Measurements from ENCODE around the gene ZNF888. TPM values are rescaled to one million over a fixed set of nuclear protein-coding genes. Genes with fewer than 3 reads are reported as not detected.

The ZNF888 gene
- total and polyA plus RNA-seq, 9 of the 15 experiments (the other 6 are each of a cell fraction or from before 2014, with no cell fraction given): 1.6 to 13.3 (median 9.9) TPM

- TF ChIP-seq NR2C2 (CRISPR knock-in tag; IDR thresholded peaks at IDR 0.05) (peak; percentile 89), NR2C2 (tag; IDR thresholded peaks at IDR 0.05) (peak; percentile 98), ZBTB7A (IDR thresholded peaks at IDR 0.05; ENCODE audit: borderline replicate concordance, control insufficient read depth, low read depth, low read length) (peak; percentile 70), ELF1 (tag; IDR thresholded peaks at IDR 0.05) (peak; percentile 84), DMBX1 (CRISPR knock-in tag; IDR thresholded peaks at IDR 0.05; ENCODE audit: borderline replicate concordance) (peak; percentile 9; the same call in 1 of the 2 replicates), ZFX (CRISPR knock-in tag; IDR thresholded peaks at IDR 0.05) (peak; percentile 69), RFX5 (IDR thresholded peaks at IDR 0.05; ENCODE audit: low read depth, low read length) (no peak), PTTG1 (tag; IDR thresholded peaks at IDR 0.05; ENCODE audit: low read depth) (no peak), ASH1L (IDR thresholded peaks at IDR 0.05; ENCODE audit: borderline replicate concordance, low read depth, partially characterized antibody) (peak; percentile 49), ID3 (CRISPR knock-in tag; IDR thresholded peaks at IDR 0.05) (no peak), ID3 (tag; IDR thresholded peaks at IDR 0.05) (peak; percentile 81), DPF2 (IDR thresholded peaks at IDR 0.05) (0 out of 2 replicates have a peak, but pooled peaks have one; percentile 2), ELF2 (CRISPR knock-in tag; IDR thresholded peaks at IDR 0.05) (peak; percentile 65; the same call in 1 of the 2 replicates), POLR2G (IDR thresholded peaks at IDR 0.05; ENCODE audit: low read depth, low read length) (peak; percentile 85), LCOR (CRISPR knock-in tag; IDR thresholded peaks at IDR 0.05) (peak; percentile 82), FOXK1 (CRISPR knock-in tag; IDR thresholded peaks at IDR 0.05; ENCODE audit: borderline replicate concordance) (0 out of 2 replicates have a peak, but pooled peaks have one; percentile 77), UBTF (IDR thresholded peaks at IDR 0.05; ENCODE audit: borderline replicate concordance in 1 of 2, low read depth in 2 of 2, low read length in 2 of 2) (peak in 1 of 2 experiments; percentile 12; a peak in 1 of 4 replicates), C11orf30 (IDR thresholded peaks at IDR 0.05; ENCODE audit: low read depth) (peak; percentile 31; the same call in 1 of the 2 replicates), FOSL1 (tag; conservative IDR thresholded peaks at IDR 0.05) (0 out of 2 replicates have a peak, but pooled peaks have one; percentile 17), TFAP4 (CRISPR knock-in tag; IDR thresholded peaks at IDR 0.05; ENCODE audit: borderline replicate concordance) (peak; percentile 64; the same call in 1 of the 2 replicates), E2F6 (IDR thresholded peaks at IDR 0.05; ENCODE audit: borderline replicate concordance in 1 of 2, extremely low read depth in 1 of 2, insufficient read depth in 1 of 2, insufficient read length in 1 of 2, low read depth in 1 of 2, low read length in 1 of 2, poor library complexity in 1 of 2, severe bottlenecking in 1 of 2) (peak; percentile 54 to 66), ZNF217 (CRISPR knock-in tag; IDR thresholded peaks at IDR 0.05) (no peak)
Observed at GRCh38 chr19:52897138-52897935, 25.9 kb downstream of the ZNF888 start, which contains the start of gene ZNF320 (continued).
